Measurements from ENCODE around the gene FRMD1. TPM values are rescaled to one million over a fixed set of nuclear protein-coding genes. Genes with fewer than 3 reads are reported as not detected.

FRMD1 gene
- total and polyA plus RNA-seq, 3 experiments from 2014 or later: not detected

- no peak overlapping the region for H3K27ac Mint-ChIP-seq
- no peaks in the 10 kb centered on the region for H3K36me3 Mint-ChIP-seq
- no peaks in the 10 kb centered on the region for H3K9me3 ChIP-seq (ENCODE audit: low read length)
- H3K27me3 Mint-ChIP-seq: peaks cover 0 to 2% of the 10 kb centered on the region in 2 donors
- POLR2A ChIA-PET: no interaction called here
- H3K4me3 ChIP-seq (ENCODE audit: low read length): no peak overlapping the region
- no peak overlapping the region for H3K27ac ChIP-seq (ENCODE audit: low read depth, low read length)
- CTCF ChIA-PET: no interaction called here
- no peak overlapping the region for H3K4me3 Mint-ChIP-seq
- no peaks in the 10 kb centered on the region for H3K4me1 Mint-ChIP-seq
- no peaks in the 10 kb centered on the region for H3K4me1 ChIP-seq (ENCODE audit: insufficient read depth, low read length)
- H3K27me3 ChIP-seq (ENCODE audit: insufficient read depth, low read length, poor library complexity, severe bottlenecking): no peaks in the 10 kb centered on the region
- no peak for DNase-seq
- H3K9me3 Mint-ChIP-seq: no peaks in the 10 kb centered on the region
- no peaks in the 10 kb centered on the region for H3K36me3 ChIP-seq (ENCODE audit: insufficient read depth, low read length)
Observed at GRCh38 chr6:168047841-168048723, 30.9 kb downstream of the FRMD1 start.

- Mint-ChIP-seq H3K36me3 (no peaks in the 10 kb centered on the region), H3K9me3 (no peaks in the 10 kb centered on the region), H3K4me1 (no peaks in the 10 kb centered on the region)
Observed at GRCh38 chr6:168046696-168047095, 32.3 kb downstream of the FRMD1 start.

GRCh38 chr6:168045706-168046620 is 33.0 kb downstream of the FRMD1 start:
- DNase-seq: no peak
- H3K4me3 ChIP-seq (ENCODE audit: low read length): no peak overlapping the region
- H3K36me3 Mint-ChIP-seq: no peaks in the 10 kb centered on the region
- CTCF ChIA-PET: no interaction called here
- H3K27ac ChIP-seq (ENCODE audit: low read depth, low read length): no peak overlapping the region
- no peaks in the 10 kb centered on the region for H3K36me3 ChIP-seq (ENCODE audit: insufficient read depth, low read length)
- H3K9me3 ChIP-seq (ENCODE audit: low read length): no peaks in the 10 kb centered on the region
- no peaks in the 10 kb centered on the region for H3K4me1 Mint-ChIP-seq
- peaks cover 0 to 7% (median 0%) of the 10 kb centered on the region in 5 donors for H3K9me3 Mint-ChIP-seq
- H3K27me3 ChIP-seq (ENCODE audit: insufficient read depth, low read length, poor library complexity, severe bottlenecking): no peaks in the 10 kb centered on the region
- peaks cover 0 to 5% of the 10 kb centered on the region in 2 donors for H3K27me3 Mint-ChIP-seq
- POLR2A ChIA-PET: no interaction called here
- H3K27ac Mint-ChIP-seq: no peak overlapping the region
- no peaks in the 10 kb centered on the region for H3K4me1 ChIP-seq (ENCODE audit: insufficient read depth, low read length)
- H3K4me3 Mint-ChIP-seq: no peak overlapping the region

More at GRCh38 chr6:168046696-168047095, 32.3 kb downstream of the FRMD1 start:
- ChIA-PET POLR2A (no interaction called here), CTCF (no interaction called here)
- no peak overlapping the region for H3K27ac ChIP-seq (ENCODE audit: low read depth, low read length)
- no peak overlapping the region for H3K27ac Mint-ChIP-seq
- H3K27me3 Mint-ChIP-seq: peaks cover 0 to 5% of the 10 kb centered on the region in 2 donors
- H3K4me3 Mint-ChIP-seq: no peak overlapping the region
- no peaks in the 10 kb centered on the region for H3K4me1 ChIP-seq (ENCODE audit: insufficient read depth, low read length)
- no peaks in the 10 kb centered on the region for H3K36me3 ChIP-seq (ENCODE audit: insufficient read depth, low read length)
- no peaks in the 10 kb centered on the region for H3K27me3 ChIP-seq (ENCODE audit: insufficient read depth, low read length, poor library complexity, severe bottlenecking)
- no peaks in the 10 kb centered on the region for H3K9me3 ChIP-seq (ENCODE audit: low read length)
- no peak for DNase-seq
- H3K4me3 ChIP-seq (ENCODE audit: low read length): no peak overlapping the region

- H3K4me1 ChIP-seq (ENCODE audit: insufficient read depth, low read length): no peaks in the 10 kb centered on the region
- no peak overlapping the region for H3K4me3 Mint-ChIP-seq
- no peaks in the 10 kb centered on the region for H3K4me1 Mint-ChIP-seq
- DNase-seq: no peak
- no peaks in the 10 kb centered on the region for H3K36me3 ChIP-seq (ENCODE audit: insufficient read depth, low read length)
- H3K27ac Mint-ChIP-seq: no peak overlapping the region
- H3K9me3 ChIP-seq (ENCODE audit: low read length): no peaks in the 10 kb centered on the region
- ChIA-PET POLR2A (no interaction called here), CTCF (no interaction called here)
- H3K27ac ChIP-seq (ENCODE audit: low read depth, low read length): no peak overlapping the region
- H3K27me3 Mint-ChIP-seq: peaks cover 0 to 5% of the 10 kb centered on the region in 2 donors
- H3K9me3 Mint-ChIP-seq: peaks cover 0 to 10% (median 4%) of the 10 kb centered on the region in 5 donors
- no peak overlapping the region for H3K4me3 ChIP-seq (ENCODE audit: low read length)
- H3K36me3 Mint-ChIP-seq: no peaks in the 10 kb centered on the region
- no peaks in the 10 kb centered on the region for H3K27me3 ChIP-seq (ENCODE audit: insufficient read depth, low read length, poor library complexity, severe bottlenecking)
Observed at GRCh38 chr6:168045141-168045691, 33.8 kb downstream of the FRMD1 start.

- ChIA-PET POLR2A (no interaction called here), CTCF (no interaction called here)
- H3K36me3 Mint-ChIP-seq: no peaks in the 10 kb centered on the region
- H3K9me3 Mint-ChIP-seq: peaks cover under 1 to 15% (median 8%) of the 10 kb centered on the region in 5 donors
- Histone ChIP-seq H3K4me1 (ENCODE audit: insufficient read depth, low read length) (no peaks in the 10 kb centered on the region), H3K27me3 (ENCODE audit: insufficient read depth, low read length, poor library complexity, severe bottlenecking) (no peaks in the 10 kb centered on the region), H3K9me3 (ENCODE audit: low read length) (peaks cover 5% of the 10 kb centered on the region), H3K4me3 (ENCODE audit: low read length) (no peak overlapping the region), H3K27ac (ENCODE audit: low read depth, low read length) (no peak overlapping the region), H3K36me3 (ENCODE audit: insufficient read depth, low read length) (no peaks in the 10 kb centered on the region)
- no peak overlapping the region for H3K4me3 Mint-ChIP-seq
- DNase-seq: no peak
- H3K4me1 Mint-ChIP-seq: no peaks in the 10 kb centered on the region
- no peak overlapping the region for H3K27ac Mint-ChIP-seq
- H3K27me3 Mint-ChIP-seq: peaks cover 0 to 5% of the 10 kb centered on the region in 2 donors
Observed at GRCh38 chr6:168044521-168045130, 34.4 kb downstream of the FRMD1 start.

- Mint-ChIP-seq H3K4me3 (no peak overlapping the region), H3K36me3 (no peaks in the 10 kb centered on the region), H3K27ac (no peak overlapping the region)
Observed at GRCh38 chr6:168043848-168044415, 35.1 kb downstream of the FRMD1 start.

GRCh38 chr6:168043193-168043847 is 35.7 kb downstream of the FRMD1 start:
- H3K9me3 ChIP-seq (ENCODE audit: low read length): peaks cover 6% of the 10 kb centered on the region
- no peaks in the 10 kb centered on the region for H3K36me3 Mint-ChIP-seq

More at GRCh38 chr6:168043848-168044415, 35.1 kb downstream of the FRMD1 start:
- Mint-ChIP-seq H3K27me3 (peaks cover 0 to 5% of the 10 kb centered on the region in 2 donors), H3K4me1 (no peaks in the 10 kb centered on the region), H3K9me3 (peaks cover 5 to 19% (median 15%) of the 10 kb centered on the region in 5 donors)
- Histone ChIP-seq H3K9me3 (ENCODE audit: low read length) (peaks cover 6% of the 10 kb centered on the region), H3K27me3 (ENCODE audit: insufficient read depth, low read length, poor library complexity, severe bottlenecking) (no peaks in the 10 kb centered on the region), H3K4me3 (ENCODE audit: low read length) (no peak overlapping the region), H3K27ac (ENCODE audit: low read depth, low read length) (no peak overlapping the region), H3K36me3 (ENCODE audit: insufficient read depth, low read length) (no peaks in the 10 kb centered on the region), H3K4me1 (ENCODE audit: insufficient read depth, low read length) (no peaks in the 10 kb centered on the region)
- ChIA-PET POLR2A (no interaction called here), CTCF (no interaction called here)
- no peak for DNase-seq

More at GRCh38 chr6:168043193-168043847, 35.7 kb downstream of the FRMD1 start:
- Mint-ChIP-seq H3K27me3 (peaks cover 0 to 3% of the 10 kb centered on the region in 2 donors), H3K27ac (no peak overlapping the region), H3K9me3 (peaks cover 5 to 24% (median 16%) of the 10 kb centered on the region in 5 donors), H3K4me1 (no peaks in the 10 kb centered on the region), H3K4me3 (no peak overlapping the region)
- DNase-seq: no peak
- Histone ChIP-seq H3K4me3 (ENCODE audit: low read length) (no peak overlapping the region), H3K36me3 (ENCODE audit: insufficient read depth, low read length) (no peaks in the 10 kb centered on the region), H3K27ac (ENCODE audit: low read depth, low read length) (no peak overlapping the region), H3K27me3 (ENCODE audit: insufficient read depth, low read length, poor library complexity, severe bottlenecking) (no peaks in the 10 kb centered on the region), H3K4me1 (ENCODE audit: insufficient read depth, low read length) (no peaks in the 10 kb centered on the region)
- POLR2A ChIA-PET: no interaction called here
- CTCF ChIA-PET: no interaction called here

Measured in CD8-positive, alpha-beta memory T cell (primary cell).